Mononuclear cell (primary cell): ENCODE data around the gene OR4Q3. TPM values are rescaled to one million over a fixed set of nuclear protein-coding genes. Genes with fewer than 3 reads are reported as not detected.
"Not testable (repeated sequence)": the region's sequence is repeated elsewhere in the genome, so short reads cannot be mapped to it uniquely, and the experiment has no call there.

Experiments used
- H3K27me3 ChIP-seq: 2 replicates; pipeline ENCODE4 v1.6.0; 2011; ENCODE audit warnings: low read length, control low read depth; ENCODE audit not compliant: insufficient read depth
- H3K4me1 ChIP-seq: 2 replicates; pipeline ENCODE4 v1.5.1; 2011; ENCODE audit warnings: mild to moderate bottlenecking, low read length, control low read depth; ENCODE audit not compliant: insufficient read depth
- H3K4me3 ChIP-seq: 2 replicates; pipeline ENCODE4 v1.5.1; 2011; ENCODE audit warnings: mild to moderate bottlenecking, low read length, moderate library complexity
- H3K9me3 ChIP-seq: 2 replicates; pipeline ENCODE4 v1.5.1; 2011; ENCODE audit warnings: low read depth, mild to moderate bottlenecking, control low read depth, low read length
- total RNA-seq: library from RNA; depleted of rRNA; stranded (reverse); fragments of >200 nt; gene quantifications from one replicate; pipeline ENCODE4 v1.2.3, GENCODE V29; 2012

Gene OR4Q3
- total RNA-seq: not detected

- Histone ChIP-seq H3K4me3 (no peak within 1 kb of the TSS), H3K27me3 (no peaks in the 10 kb centered on the region), H3K9me3 (no peaks in the 10 kb centered on the region), H3K4me1 (no peaks in the 10 kb centered on the region)
Measured at GRCh38 chr14:19743256-19743655, at the start of gene OR4Q3. TSS of gene OR4Q3 (plus strand) at chr14:19743571.

GRCh38 chr14:19729359-19729758, 14.0 kb upstream of the OR4Q3 start:
- no peaks in the 10 kb centered on the region for H3K4me1 ChIP-seq
- H3K9me3 ChIP-seq: peaks cover 4% of the 10 kb centered on the region
- no peaks in the 10 kb centered on the region for H3K27me3 ChIP-seq
- no peak overlapping the region for H3K4me3 ChIP-seq

DNA sequence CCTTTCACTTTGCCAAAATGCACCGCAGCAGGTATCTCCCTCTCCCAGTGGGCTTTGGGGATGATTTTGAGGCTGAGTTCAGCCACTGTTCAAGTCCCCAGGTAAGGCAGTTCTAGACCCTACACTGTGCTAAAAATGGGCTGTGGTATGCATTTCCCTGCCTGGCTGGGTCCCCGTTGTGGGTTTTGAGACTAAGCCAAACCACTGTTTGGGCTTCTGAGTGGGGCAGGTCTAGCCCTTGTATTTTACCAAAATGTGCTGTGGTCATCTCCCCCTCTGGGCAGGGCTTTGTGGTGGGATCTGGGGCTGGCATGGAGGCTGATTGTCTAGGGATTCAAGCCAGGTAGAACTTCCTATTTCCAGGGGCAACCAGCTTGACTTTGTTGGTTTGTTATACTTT, 13.6 kb upstream of the OR4Q3 start:
- H3K27me3 ChIP-seq: no peaks in the 10 kb centered on the region
- H3K4me1 ChIP-seq: no peaks in the 10 kb centered on the region
- no peak overlapping the region for H3K4me3 ChIP-seq
- peaks cover 4% of the 10 kb centered on the region for H3K9me3 ChIP-seq

GRCh38 chr14:19733893-19734292, 9.5 kb upstream of the OR4Q3 start:
- H3K9me3 ChIP-seq, H3K4me3 ChIP-seq, H3K27me3 ChIP-seq, H3K4me1 ChIP-seq: not testable (repeated sequence)

GRCh38 chr14:19752316-19752715, 8.9 kb downstream of the OR4Q3 start:
- not testable (repeated sequence) for H3K4me3 ChIP-seq, H3K27me3 ChIP-seq, H3K9me3 ChIP-seq, H3K4me1 ChIP-seq

GRCh38 chr14:19754172-19754571, 10.8 kb downstream of the OR4Q3 start:
- H3K4me3 ChIP-seq: no peak overlapping the region
- no peaks in the 10 kb centered on the region for H3K9me3 ChIP-seq
- no peaks in the 10 kb centered on the region for H3K27me3 ChIP-seq
- no peaks in the 10 kb centered on the region for H3K4me1 ChIP-seq

- not testable (repeated sequence) for H3K27me3 ChIP-seq, H3K9me3 ChIP-seq, H3K4me1 ChIP-seq, H3K4me3 ChIP-seq
Measured at GRCh38 chr14:19771491-19771890, 28.1 kb downstream of the OR4Q3 start.

DNA sequence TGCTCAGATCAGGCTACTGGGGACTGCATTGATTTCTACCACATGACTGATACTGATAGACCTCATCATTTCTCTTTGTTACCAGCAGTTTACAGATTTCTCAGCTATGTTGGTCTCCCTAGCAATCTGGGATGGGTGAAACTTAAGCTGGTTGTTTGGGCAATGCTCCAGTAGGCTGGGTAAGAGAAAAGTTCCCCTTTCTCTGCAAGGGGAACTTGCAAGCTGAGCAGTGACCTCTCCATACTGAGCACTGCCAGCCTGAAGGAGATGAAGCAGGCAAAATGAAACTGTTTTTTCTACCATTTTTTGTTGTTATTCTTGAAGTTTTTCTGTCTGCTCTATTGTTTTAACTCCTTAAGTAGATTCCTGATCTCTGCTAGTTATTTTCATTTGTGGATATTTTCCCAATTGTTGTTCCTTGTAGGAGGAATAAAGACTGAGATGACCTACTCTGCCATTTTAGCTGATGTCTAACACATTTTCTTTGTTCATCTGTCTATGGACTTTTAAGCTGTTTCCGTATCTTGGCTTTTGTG, 28.6 kb downstream of the OR4Q3 start:
- H3K4me3 ChIP-seq: no peak overlapping the region
- H3K9me3 ChIP-seq: no peaks in the 10 kb centered on the region
- H3K4me1 ChIP-seq: no peaks in the 10 kb centered on the region
- H3K27me3 ChIP-seq: no peaks in the 10 kb centered on the region

DNA sequence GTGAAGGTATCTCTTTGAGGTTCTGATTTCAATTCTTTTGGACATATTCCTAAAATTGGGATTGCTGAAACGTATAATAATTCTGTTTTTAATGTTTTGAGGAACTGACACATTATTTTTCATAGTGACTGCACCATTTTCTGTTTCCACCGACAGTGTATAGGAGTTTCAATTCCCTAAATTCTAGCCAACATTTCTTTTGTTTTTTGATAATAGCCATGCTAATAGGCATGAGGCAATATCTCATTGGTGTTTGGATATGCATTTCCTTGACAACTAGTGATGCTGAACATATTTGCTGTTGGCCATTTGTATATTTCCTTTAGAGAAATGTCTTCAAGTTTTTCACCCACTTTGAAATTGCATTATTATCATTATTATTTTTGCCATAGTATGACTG, 29.1 kb downstream of the OR4Q3 start:
- H3K4me3 ChIP-seq, H3K4me1 ChIP-seq, H3K27me3 ChIP-seq, H3K9me3 ChIP-seq: not testable (repeated sequence)

GRCh38 chr14:19773204-19773603, 29.8 kb downstream of the OR4Q3 start, which contains the start of gene OR4M1:
TSS of gene OR4M1 (plus strand) at chr14:19773504. CDS start at chr14:19780323, 6,819 bp downstream.
- H3K27me3 ChIP-seq, H3K4me1 ChIP-seq, H3K9me3 ChIP-seq, H3K4me3 ChIP-seq: not testable (repeated sequence)

DNA sequence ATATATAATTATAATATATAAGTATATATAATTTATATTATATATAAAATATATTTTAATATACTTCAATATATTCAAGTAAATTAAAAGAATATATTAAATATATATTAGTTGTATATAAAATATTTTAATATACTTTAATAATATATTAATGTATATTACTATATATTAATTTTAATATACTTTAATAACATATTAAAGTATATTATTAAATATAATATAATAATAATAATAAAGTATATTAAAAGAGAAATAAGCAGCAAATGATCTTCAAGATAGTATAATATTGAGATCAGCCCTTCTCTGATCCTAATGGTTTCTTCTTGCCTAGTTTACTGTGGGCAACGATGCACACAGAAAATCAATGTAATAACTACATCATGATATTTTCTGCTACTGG, 32.2 kb downstream of the OR4Q3 start:
- Histone ChIP-seq H3K4me1 (no peaks in the 10 kb centered on the region), H3K9me3 (no peaks in the 10 kb centered on the region), H3K27me3 (no peaks in the 10 kb centered on the region), H3K4me3 (no peak overlapping the region)

- not testable (repeated sequence) for H3K4me1 ChIP-seq, H3K4me3 ChIP-seq, H3K9me3 ChIP-seq, H3K27me3 ChIP-seq
Measured at GRCh38 chr14:19785848-19786247, 42.5 kb downstream of the OR4Q3 start.

DNA sequence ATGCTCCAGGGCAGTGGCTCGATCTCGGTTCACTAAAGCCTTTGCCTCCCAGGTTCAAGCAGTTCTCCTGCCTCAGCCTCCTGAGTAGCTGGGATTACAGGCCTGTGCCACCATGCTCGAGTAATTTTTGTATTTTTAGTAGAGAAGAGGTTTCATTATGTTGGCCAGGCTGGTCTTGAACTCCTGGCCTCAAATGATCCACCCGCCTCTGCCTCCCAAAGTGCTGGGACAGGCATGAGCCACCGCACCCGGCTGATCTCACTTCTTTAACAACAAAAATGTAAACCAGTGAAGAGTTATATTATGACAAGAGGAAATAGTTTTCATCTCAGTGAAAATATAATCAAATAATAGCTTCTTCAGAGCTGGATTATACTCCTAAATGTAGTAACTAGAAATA, 43.9 kb downstream of the OR4Q3 start:
- not testable (repeated sequence) for H3K4me3 ChIP-seq, H3K9me3 ChIP-seq, H3K4me1 ChIP-seq, H3K27me3 ChIP-seq

DNA sequence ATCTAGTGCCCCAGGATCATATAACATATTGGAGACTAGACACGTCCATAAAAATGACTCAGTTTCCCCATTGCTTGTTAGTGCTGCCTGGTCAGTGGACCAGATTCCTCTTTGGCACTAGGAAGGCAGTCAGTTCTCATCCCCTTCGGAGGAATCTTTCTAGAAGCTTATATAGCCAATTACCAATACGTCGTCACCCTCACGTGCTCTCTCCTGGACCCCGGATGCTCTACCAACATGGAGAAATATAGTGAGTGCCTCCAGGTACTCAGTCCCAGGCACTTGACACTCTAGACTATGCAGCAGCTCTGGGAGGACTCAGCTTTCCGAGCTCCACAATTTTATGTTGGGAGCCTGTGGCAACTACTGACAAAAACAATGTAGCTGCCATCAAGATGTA, 44.8 kb downstream of the OR4Q3 start:
- H3K9me3 ChIP-seq, H3K4me1 ChIP-seq, H3K4me3 ChIP-seq, H3K27me3 ChIP-seq: not testable (repeated sequence)

- H3K9me3 ChIP-seq, H3K27me3 ChIP-seq, H3K4me3 ChIP-seq, H3K4me1 ChIP-seq: not testable (repeated sequence)
Measured at GRCh38 chr14:19796520-19797108, 53.2 kb downstream of the OR4Q3 start.
